Ishikawa (cell line): ENCODE data around the gene ATP5F1D.

Experiments
- CEBPB ChIP-seq: IDR thresholded peaks from 2 replicates; pipeline ENCODE4 v1.6.1; 2012
- CREB1 ChIP-seq: IDR thresholded peaks from 2 replicates; pipeline ENCODE4 v1.6.1; 2012; ENCODE audit warnings: low read depth
- EGR1 ChIP-seq: IDR thresholded peaks from 2 replicates; pipeline ENCODE4 v1.6.1; 2012
- EP300 ChIP-seq: IDR thresholded peaks from 2 replicates; pipeline ENCODE4 v1.6.1; 2012; ENCODE audit warnings: borderline replicate concordance
- FOXM1 ChIP-seq: IDR thresholded peaks from 2 replicates; pipeline ENCODE4 v1.6.1; 2012; ENCODE audit warnings: low read depth, borderline replicate concordance
- MAX ChIP-seq: IDR thresholded peaks from 2 replicates; pipeline ENCODE4 v1.6.1; 2012
- NFIC ChIP-seq: IDR thresholded peaks from 2 replicates; pipeline ENCODE4 v1.6.1; 2012
- RAD21 ChIP-seq: IDR thresholded peaks from 2 replicates; pipeline ENCODE4 v1.6.1; 2012; ENCODE audit warnings: low read depth
- REST ChIP-seq: IDR thresholded peaks from 2 replicates; pipeline ENCODE4 v1.6.1; 2012; ENCODE audit warnings: low read depth, mild to moderate bottlenecking
- TAF1 ChIP-seq: IDR thresholded peaks from 2 replicates; pipeline ENCODE4 v1.6.1; 2012; ENCODE audit warnings: low read depth, mild to moderate bottlenecking
- TCF12 ChIP-seq: IDR thresholded peaks from 2 replicates; pipeline ENCODE4 v1.6.1; 2012; ENCODE audit warnings: low read depth
- TEAD4 ChIP-seq: IDR thresholded peaks from 2 replicates; pipeline ENCODE4 v1.6.1; 2012
- USF1 ChIP-seq: IDR thresholded peaks from 2 replicates; pipeline ENCODE4 v1.6.1; 2012
- YY1 ChIP-seq: IDR thresholded peaks from 2 replicates; pipeline ENCODE4 v1.6.1; 2012; ENCODE audit warnings: low read depth
- ZBTB7A ChIP-seq: IDR thresholded peaks from 2 replicates; pipeline ENCODE4 v1.6.1; 2012; ENCODE audit warnings: low read depth

The ATP5F1D gene

DNA sequence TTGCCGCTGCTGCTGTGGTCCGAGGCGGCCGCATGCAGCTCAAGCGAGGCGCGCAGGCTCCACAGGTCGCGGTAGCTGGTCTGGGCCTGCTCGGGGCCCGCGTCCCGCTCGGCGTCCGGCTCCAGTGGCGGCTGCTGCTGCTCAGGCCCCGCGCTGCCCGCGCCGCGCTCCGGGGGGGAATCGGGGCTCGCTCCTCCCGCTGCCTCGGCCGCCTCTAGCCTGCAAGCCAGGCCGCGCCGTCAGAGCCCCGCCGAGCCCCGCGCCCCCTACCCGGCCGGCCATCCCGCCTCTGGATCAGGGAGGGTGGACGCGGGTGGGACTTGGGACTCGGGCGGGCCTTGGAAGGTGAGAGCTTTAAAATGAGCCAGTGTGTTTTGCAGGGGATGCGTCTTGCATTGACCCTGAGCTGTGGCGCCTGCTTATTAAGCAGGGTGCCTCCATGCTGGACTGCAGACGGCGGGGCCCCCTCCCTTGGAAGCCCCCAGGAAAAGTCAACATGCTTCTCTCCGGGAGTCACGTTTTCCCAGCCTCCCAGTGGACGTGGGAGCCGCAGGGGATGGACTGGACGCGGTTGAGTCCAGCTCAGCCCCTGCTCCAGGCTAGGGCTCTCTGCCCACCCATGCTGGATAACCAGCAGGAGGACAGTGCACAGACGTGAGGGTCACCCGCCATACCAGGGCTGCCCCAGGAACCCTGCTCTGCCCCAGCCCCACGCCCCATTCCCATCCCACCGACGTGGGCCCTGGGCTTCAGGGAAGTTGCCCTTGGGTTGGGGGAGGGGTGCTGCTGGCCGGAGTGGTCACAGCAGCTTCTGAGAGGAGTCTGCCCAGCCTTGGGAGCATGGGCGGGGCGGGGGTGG lies 11.4 kb upstream of the ATP5F1D start:
- TF ChIP-seq RAD21 (no peak), TCF12 (no peak), TAF1 (no peak), NFIC (no peak), CEBPB (no peak), TEAD4 (no peak), YY1 (no peak), REST (no peak)

- no peak for TF ChIP-seq FOXM1
- no peak for TF ChIP-seq TCF12
- TF ChIP-seq ZBTB7A = no peak; the same call in 1 of the 2 replicates
- TF ChIP-seq YY1 = no peak
- no peak for TF ChIP-seq EGR1
- no peak for TF ChIP-seq CEBPB
- TF ChIP-seq EP300 = no peak
- no peak for TF ChIP-seq USF1
- no peak for TF ChIP-seq RAD21
- no peak for TF ChIP-seq NFIC
- TF ChIP-seq REST = no peak
- no peak for TF ChIP-seq TAF1
- TF ChIP-seq MAX = no peak
- TF ChIP-seq CREB1 = no peak
- no peak for TF ChIP-seq TEAD4
Observed at GRCh38 chr19:1230783-1231489, 10.6 kb upstream of the ATP5F1D start.

DNA sequence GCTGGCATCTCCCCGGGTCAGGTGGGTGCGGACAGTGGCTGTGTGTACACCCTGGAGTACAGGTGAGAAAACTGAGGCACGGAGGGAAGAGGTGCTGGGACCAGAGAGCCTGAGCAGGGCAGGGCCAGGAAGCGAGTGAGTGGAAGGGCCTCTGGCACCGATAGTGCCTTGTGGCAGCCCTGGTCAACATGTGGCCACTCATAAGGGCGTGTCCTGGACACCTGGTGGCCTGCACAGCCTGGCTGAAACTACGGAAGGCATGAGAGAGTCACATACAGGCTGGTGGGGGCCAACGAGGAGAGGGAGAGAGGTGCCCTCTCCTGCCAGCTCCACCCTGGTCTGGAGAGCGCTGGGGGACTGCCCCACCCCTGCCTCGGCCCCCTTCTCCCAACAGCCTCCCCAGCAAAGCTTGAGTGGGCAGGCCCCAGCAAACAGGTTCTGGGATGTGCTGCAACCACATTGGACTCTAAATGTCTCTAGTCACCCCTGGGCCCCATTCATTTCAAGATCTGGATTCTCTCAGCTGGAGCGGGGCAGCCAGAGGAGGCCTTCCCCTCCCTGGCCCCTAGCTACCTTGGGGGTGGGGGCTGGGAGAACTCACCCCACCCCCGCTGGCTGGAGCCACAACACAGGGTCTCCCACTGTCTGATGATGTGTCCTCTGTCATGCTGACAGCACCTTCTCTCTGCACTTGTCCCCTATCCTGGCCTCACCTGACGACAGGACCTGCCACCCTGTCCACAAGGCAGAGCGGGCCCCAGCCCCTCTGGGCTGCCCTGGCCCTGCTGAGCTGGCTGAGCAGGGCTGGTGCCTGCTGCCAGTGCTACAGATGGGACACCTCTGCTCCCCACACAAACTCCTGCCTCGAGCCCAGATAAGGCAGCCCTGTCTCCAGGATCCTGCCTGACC lies 9.6 kb upstream of the ATP5F1D start:
- TF ChIP-seq MAX (peak; percentile 59), CEBPB (no peak), YY1 (no peak), USF1 (peak; percentile 25; the same call in 1 of the 2 replicates), TEAD4 (no peak)

- no peak for TF ChIP-seq USF1
- TF ChIP-seq CREB1 = no peak
- TF ChIP-seq MAX = no peak
- TF ChIP-seq EGR1 = no peak
- no peak for TF ChIP-seq TCF12
- TF ChIP-seq EP300 = no peak
Observed at GRCh38 chr19:1232652-1233072, 8.9 kb upstream of the ATP5F1D start.
